HG03196 (cell line): ENCODE results near the gene LENG1.

ENCODE experiments used
- ATAC-seq: cut with Tn5 transposase; IDR thresholded peaks from one replicate; pipeline ENCODE4 v1.9.1; 2021; ENCODE audit not compliant: unreplicated experiment

LENG1 gene

GRCh38 chr19:54165222-54165621, 5.7 kb upstream of the LENG1 start:
- ATAC-seq, result no peak

GRCh38 chr19:54164369-54165068, 5.0 kb upstream of the LENG1 start:
- ATAC-seq, result no peak

- no peak for ATAC-seq
These were observed 3.4 kb upstream of the LENG1 start for GRCh38 chr19:54162884-54163283.

GRCh38 chr19:54162241-54162805, 2.8 kb upstream of the LENG1 start:
- ATAC-seq, result no peak

- ATAC-seq, result no peak
These were observed 1.3 kb upstream of the LENG1 start for GRCh38 chr19:54160854-54161253.

GRCh38 chr19:54160182-54160811, 776 bp upstream of the LENG1 start:
- ATAC-seq, result peak; percentile 9

- no peak for ATAC-seq
These were observed 639 bp downstream of the LENG1 start for GRCh38 chr19:54158812-54159351.

- no peak for ATAC-seq
These were observed 2.6 kb downstream of the LENG1 start for GRCh38 chr19:54156953-54157352.

GRCh38 chr19:54156490-54156889, 3.0 kb downstream of the LENG1 start:
- no peak for ATAC-seq

- no peak for ATAC-seq
These were observed 3.8 kb downstream of the LENG1 start for GRCh38 chr19:54155694-54156093.

GRCh38 chr19:54154603-54155345, 4.7 kb downstream of the LENG1 start:
- ATAC-seq, result no peak

GRCh38 chr19:54153731-54154326, 5.7 kb downstream of the LENG1 start:
- ATAC-seq, result no peak

GRCh38 chr19:54152878-54153524, 6.5 kb downstream of the LENG1 start:
- ATAC-seq, result no peak

GRCh38 chr19:54152267-54152666, 7.3 kb downstream of the LENG1 start:
- no peak for ATAC-seq

- ATAC-seq, result no peak
These were observed 8.0 kb downstream of the LENG1 start for GRCh38 chr19:54151362-54152035.

- no peak for ATAC-seq
These were observed 10.3 kb downstream of the LENG1 start for GRCh38 chr19:54149021-54149812.

GRCh38 chr19:54148158-54148557, 11.4 kb downstream of the LENG1 start:
- ATAC-seq, result no peak

GRCh38 chr19:54147676-54148075, 11.8 kb downstream of the LENG1 start:
- no peak for ATAC-seq

GRCh38 chr19:54145541-54146158, 13.9 kb downstream of the LENG1 start:
- ATAC-seq, result no peak
